IPS-18a (cell line): ENCODE data around the gene CRADD.

Experiments used
- H3K27ac ChIP-seq: one replicate; pipeline ENCODE4 v1.5.1; 2013; ENCODE audit warnings: low read length
- H3K27me3 ChIP-seq: one replicate; pipeline ENCODE4 v1.6.1; 2013; ENCODE audit warnings: mild to moderate bottlenecking, low read length; ENCODE audit not compliant: control insufficient read depth, insufficient read depth
- H3K36me3 ChIP-seq: one replicate; pipeline ENCODE4 v1.6.1; 2013; ENCODE audit warnings: low read depth, low read length; ENCODE audit not compliant: control insufficient read depth
- H3K4me1 ChIP-seq: one replicate; pipeline ENCODE4 v1.6.1; 2013; ENCODE audit warnings: low read depth, low read length; ENCODE audit not compliant: control insufficient read depth
- H3K4me3 ChIP-seq: one replicate; pipeline ENCODE4 v1.5.1; 2013; ENCODE audit warnings: low read length
- H3K9ac ChIP-seq: one replicate; pipeline ENCODE4 v1.6.1; 2013; ENCODE audit warnings: mild to moderate bottlenecking, low read length, moderate library complexity
- H3K9me3 ChIP-seq: one replicate; pipeline ENCODE4 v1.6.1; 2013; ENCODE audit warnings: low read depth, low read length; ENCODE audit not compliant: control insufficient read depth

The CRADD gene

DNA sequence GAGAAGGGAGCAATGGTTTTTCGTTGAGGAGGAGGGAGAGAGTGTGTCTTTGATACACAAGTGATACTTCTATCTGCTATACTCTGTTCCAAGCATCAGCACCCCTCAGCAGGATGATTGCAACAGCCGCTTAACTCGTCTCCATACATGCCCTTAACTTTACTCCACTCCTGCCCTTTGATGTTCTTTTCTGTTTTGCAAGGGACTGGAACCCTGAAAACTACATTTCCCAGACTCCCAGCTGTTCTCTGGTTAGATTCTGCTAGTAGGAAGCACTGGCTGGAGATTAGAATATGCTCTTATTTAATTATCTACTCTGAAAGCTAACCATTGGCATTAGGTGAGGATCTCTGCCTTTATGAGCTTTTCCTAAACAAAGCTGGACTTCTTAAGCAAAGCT, 23.5 kb upstream of the CRADD start:
- H3K36me3 ChIP-seq = no peaks in the 10 kb centered on the region
- no peaks in the 10 kb centered on the region for H3K9me3 ChIP-seq
- H3K4me1 ChIP-seq = no peaks in the 10 kb centered on the region
- H3K9ac ChIP-seq = no peak overlapping the region
- H3K4me3 ChIP-seq = no peak overlapping the region
- H3K27me3 ChIP-seq = no peaks in the 10 kb centered on the region
- no peak overlapping the region for H3K27ac ChIP-seq

DNA sequence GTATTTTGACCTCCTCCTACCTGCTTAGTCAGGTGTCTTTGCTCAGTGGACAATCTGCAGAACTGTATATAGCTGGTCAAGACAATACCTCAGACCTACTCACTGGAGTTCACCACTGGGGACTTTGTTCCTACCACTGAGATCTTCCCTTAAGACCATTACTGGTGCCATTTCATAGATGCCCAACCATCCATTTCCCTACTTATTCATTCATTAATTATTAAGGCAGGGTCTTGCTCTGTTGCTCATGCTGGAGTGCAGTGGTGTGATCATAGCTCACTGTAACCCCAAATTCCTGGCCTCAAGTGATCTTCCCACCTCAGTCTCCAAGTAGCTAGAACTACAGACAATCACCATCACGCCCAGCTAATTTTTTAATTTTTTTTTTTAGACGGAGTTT, 22.8 kb upstream of the CRADD start:
- Histone ChIP-seq H3K9me3 (no peaks in the 10 kb centered on the region), H3K27ac (no peak overlapping the region), H3K4me3 (no peak overlapping the region), H3K4me1 (no peaks in the 10 kb centered on the region), H3K27me3 (no peaks in the 10 kb centered on the region), H3K9ac (no peak overlapping the region), H3K36me3 (no peaks in the 10 kb centered on the region)

- no peak overlapping the region for H3K9ac ChIP-seq
- no peak overlapping the region for H3K4me3 ChIP-seq
- no peak overlapping the region for H3K27ac ChIP-seq
- no peaks in the 10 kb centered on the region for H3K36me3 ChIP-seq
- no peaks in the 10 kb centered on the region for H3K4me1 ChIP-seq
- no peaks in the 10 kb centered on the region for H3K9me3 ChIP-seq
- no peaks in the 10 kb centered on the region for H3K27me3 ChIP-seq
Observed at GRCh38 chr12:93657071-93657470, 20.1 kb upstream of the CRADD start.

DNA sequence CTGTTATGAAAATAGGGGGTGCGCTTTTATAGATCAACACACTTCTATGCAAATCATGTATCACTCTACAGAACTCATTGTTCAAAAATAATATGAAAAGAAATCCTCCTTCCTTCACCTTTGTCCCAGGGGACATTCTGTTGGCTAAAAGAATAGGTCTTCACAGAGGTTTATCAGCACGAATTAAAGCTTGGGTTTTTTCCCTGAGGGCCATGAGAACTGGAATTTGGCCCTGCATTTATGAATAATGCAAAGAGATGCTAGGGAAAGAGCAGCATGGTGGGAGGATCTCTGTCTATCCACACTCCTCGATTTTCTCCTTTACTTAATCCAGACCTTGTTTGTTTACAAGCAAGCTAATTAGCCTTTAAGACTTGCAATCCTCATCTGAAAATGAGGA, 16.2 kb upstream of the CRADD start:
- Histone ChIP-seq H3K27me3 (no peaks in the 10 kb centered on the region), H3K9ac (no peak overlapping the region), H3K4me3 (no peak overlapping the region), H3K36me3 (no peaks in the 10 kb centered on the region), H3K27ac (no peak overlapping the region), H3K9me3 (no peaks in the 10 kb centered on the region), H3K4me1 (no peaks in the 10 kb centered on the region)

DNA sequence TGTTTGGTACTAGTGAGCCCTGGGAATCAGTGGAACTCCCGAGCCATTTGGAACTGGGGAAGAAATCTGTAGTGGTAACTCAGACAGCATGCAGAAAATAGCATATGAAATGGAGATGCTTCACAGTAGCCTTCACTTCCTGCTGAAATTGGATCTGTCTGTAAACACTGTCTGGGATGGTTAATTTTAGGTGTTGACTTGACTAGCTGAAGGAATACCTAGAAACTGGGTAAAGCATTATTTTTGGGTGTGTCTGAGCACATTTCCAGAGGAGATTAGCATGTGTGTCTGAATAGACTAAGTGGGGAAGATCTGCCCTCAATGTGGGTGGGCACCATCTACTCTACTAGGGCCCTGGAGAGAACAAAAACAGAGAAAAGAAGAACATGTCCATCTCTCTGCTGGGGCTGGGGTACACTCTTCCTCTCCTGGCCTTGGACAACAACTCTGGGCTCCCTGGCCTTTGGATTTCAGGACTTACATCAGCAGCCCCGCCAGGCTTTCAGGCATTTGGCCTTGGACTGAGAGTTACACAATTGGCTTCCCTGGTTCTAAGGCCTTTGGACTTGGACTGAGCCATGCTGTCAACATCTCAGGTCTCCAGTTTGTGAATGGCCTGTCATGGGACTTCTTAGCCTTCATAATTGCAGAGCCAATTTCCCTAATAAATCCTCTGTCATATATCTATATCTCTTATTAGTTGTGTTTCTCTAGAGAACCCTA, 14.0 kb upstream of the CRADD start:
- H3K9ac ChIP-seq = no peak overlapping the region
- H3K27ac ChIP-seq = no peak overlapping the region
- no peak overlapping the region for H3K4me3 ChIP-seq
- H3K4me1 ChIP-seq = no peaks in the 10 kb centered on the region
- no peaks in the 10 kb centered on the region for H3K9me3 ChIP-seq
- H3K27me3 ChIP-seq = no peaks in the 10 kb centered on the region
- H3K36me3 ChIP-seq = no peaks in the 10 kb centered on the region

DNA sequence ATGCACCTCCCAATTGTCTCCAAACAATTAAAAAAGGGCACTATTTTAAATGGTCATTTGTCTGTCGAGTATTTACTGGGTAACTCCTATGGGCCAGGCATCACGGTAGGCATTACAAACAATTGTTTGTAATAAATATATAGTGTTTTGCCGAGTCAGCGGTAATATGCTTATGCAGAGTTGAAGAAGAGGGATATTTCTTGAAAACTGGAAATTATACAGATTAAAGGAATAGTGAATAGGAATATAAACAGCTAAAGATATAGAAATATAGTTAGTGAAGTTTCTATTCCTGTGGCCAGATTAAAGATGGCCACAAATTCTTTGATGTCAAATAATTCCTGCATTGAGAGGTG, 13.5 kb upstream of the CRADD start:
- Histone ChIP-seq H3K27me3 (no peaks in the 10 kb centered on the region), H3K36me3 (no peaks in the 10 kb centered on the region), H3K9me3 (no peaks in the 10 kb centered on the region), H3K4me3 (no peak overlapping the region), H3K27ac (no peak overlapping the region), H3K9ac (no peak overlapping the region), H3K4me1 (no peaks in the 10 kb centered on the region)

- H3K27ac ChIP-seq = no peak overlapping the region
- H3K9me3 ChIP-seq = no peaks in the 10 kb centered on the region
- no peak overlapping the region for H3K4me3 ChIP-seq
- no peak overlapping the region for H3K9ac ChIP-seq
- H3K4me1 ChIP-seq = no peaks in the 10 kb centered on the region
- no peaks in the 10 kb centered on the region for H3K27me3 ChIP-seq
- H3K36me3 ChIP-seq = no peaks in the 10 kb centered on the region
Observed at GRCh38 chr12:93664573-93665138, 12.5 kb upstream of the CRADD start.

DNA sequence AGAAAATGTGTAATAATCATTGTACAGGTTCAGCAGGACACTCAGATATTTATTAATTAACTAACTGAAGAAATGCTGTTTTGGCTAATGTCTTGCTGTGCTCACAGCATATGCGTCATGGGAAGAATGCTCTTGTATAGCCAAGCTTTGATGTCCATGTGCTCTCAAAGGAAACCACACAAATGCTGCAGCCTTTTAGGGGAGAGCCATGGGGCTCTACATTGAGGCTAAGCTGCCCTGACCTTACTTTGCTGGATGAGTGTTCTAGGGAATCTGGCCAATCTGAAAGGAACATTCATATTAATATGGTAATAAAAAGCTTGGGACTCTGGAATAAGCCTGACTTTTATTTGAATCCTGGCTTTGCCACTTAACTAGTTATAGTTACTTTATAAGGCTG, 9.5 kb upstream of the CRADD start:
- Histone ChIP-seq H3K27ac (no peak overlapping the region), H3K4me1 (no peaks in the 10 kb centered on the region), H3K9me3 (no peaks in the 10 kb centered on the region), H3K36me3 (no peaks in the 10 kb centered on the region), H3K27me3 (no peaks in the 10 kb centered on the region), H3K9ac (no peak overlapping the region), H3K4me3 (no peak overlapping the region)

DNA sequence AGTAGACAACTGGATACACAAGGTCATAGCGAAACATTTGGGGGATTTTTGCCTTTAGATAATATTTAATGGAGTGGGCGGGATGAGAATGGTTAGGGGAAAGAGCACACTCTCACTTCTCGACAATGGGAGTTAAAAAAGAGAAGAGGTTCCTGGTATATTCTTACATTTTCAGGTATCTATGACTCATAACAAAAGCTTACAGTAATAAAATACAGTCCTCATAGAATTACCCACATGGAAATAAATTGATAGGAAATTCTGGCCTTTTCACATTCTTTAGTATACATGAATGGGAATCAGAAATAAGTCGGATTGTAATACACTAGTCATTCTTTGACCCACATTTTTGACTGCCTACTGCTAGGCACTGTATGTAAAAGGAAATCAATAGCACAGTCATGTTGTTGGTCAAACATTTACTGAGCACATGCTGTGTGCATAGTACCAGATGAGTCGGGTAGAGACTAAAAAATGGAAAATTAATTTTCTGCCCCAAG, 8.2 kb upstream of the CRADD start:
- Histone ChIP-seq H3K4me1 (no peaks in the 10 kb centered on the region), H3K36me3 (no peaks in the 10 kb centered on the region), H3K9ac (no peak overlapping the region), H3K27me3 (no peaks in the 10 kb centered on the region), H3K9me3 (no peaks in the 10 kb centered on the region), H3K4me3 (no peak overlapping the region), H3K27ac (no peak overlapping the region)

DNA sequence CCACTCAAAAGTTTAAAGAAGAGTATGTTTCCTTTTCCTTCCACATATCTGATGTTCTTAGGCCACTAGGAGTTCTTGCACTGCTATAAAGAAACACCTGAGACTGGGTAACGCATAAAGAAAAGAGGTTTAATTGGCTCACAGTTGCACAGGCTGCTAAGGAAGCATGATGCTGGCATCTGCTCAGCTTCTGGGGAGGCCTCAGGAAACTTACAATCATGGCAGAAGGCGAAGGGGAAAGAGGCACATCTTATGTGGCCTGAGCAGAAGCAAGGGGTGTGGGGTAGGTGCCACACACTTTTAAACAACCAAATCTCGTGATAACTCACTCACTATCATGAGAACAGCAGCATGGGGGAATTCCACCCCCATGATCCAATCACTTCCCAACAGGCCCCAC, 7.7 kb upstream of the CRADD start:
- Histone ChIP-seq H3K4me1 (no peaks in the 10 kb centered on the region), H3K36me3 (no peaks in the 10 kb centered on the region), H3K27ac (no peak overlapping the region), H3K9ac (no peak overlapping the region), H3K9me3 (no peaks in the 10 kb centered on the region), H3K4me3 (no peak overlapping the region), H3K27me3 (no peaks in the 10 kb centered on the region)

GRCh38 chr12:93670104-93670503, 7.1 kb upstream of the CRADD start:
- no peak overlapping the region for H3K27ac ChIP-seq
- no peaks in the 10 kb centered on the region for H3K27me3 ChIP-seq
- no peak overlapping the region for H3K9ac ChIP-seq
- H3K4me1 ChIP-seq = no peaks in the 10 kb centered on the region
- H3K36me3 ChIP-seq = no peaks in the 10 kb centered on the region
- H3K4me3 ChIP-seq = no peak overlapping the region
- H3K9me3 ChIP-seq = no peaks in the 10 kb centered on the region

GRCh38 chr12:93671044-93671443, 6.1 kb upstream of the CRADD start:
- no peak overlapping the region for H3K27ac ChIP-seq
- no peaks in the 10 kb centered on the region for H3K9me3 ChIP-seq
- H3K4me3 ChIP-seq = no peak overlapping the region
- no peaks in the 10 kb centered on the region for H3K4me1 ChIP-seq
- H3K9ac ChIP-seq = no peak overlapping the region
- H3K36me3 ChIP-seq = no peaks in the 10 kb centered on the region
- no peaks in the 10 kb centered on the region for H3K27me3 ChIP-seq
